T-cell (primary cell): ENCODE data around the gene ALKBH3. TPM values are rescaled to one million over a fixed set of nuclear protein-coding genes. Genes with fewer than 3 reads are reported as not detected.
A peak's percentile ranks its signal among the peaks of the same experiment; 100 is the strongest.

Experiments used
- ATAC-seq, 4 experiments: fragments of 200-7000 bp in 3 of 4; fragments of 150-1000 bp in 1 of 4; cut with Tn5 transposase; replicated peaks in 1 of 4; 1 replicate in 3 of 4; 2 replicates in 1 of 4; pipeline ENCODE4 v1.10.0; 2021; ENCODE audit warnings: moderate library complexity in 3 of 4, mild to moderate bottlenecking in 2 of 4, moderate number of reproducible peaks in 1 of 4
- CTCF ChIA-PET, 2 donors: fragments of 300-600 bp; sonication (Branson Sonifier 250); formaldehyde crosslinking; loops; one replicate each; lab custom pipeline; 2022; ENCODE audit warnings: antibody characterized with exemption in 2 of 2; lab: Charles Lee
- POLR2A ChIA-PET, 2 donors: fragments of 300-600 bp; sonication (Branson Sonifier 250); formaldehyde crosslinking; loops; one replicate each; lab custom pipeline; 2022; ENCODE audit warnings: antibody characterized with exemption in 2 of 2; lab: Charles Lee
- DNase-seq, 35 experiments: peaks; one replicate each; pipeline versions ENCODE4 v3.0.0 to v3.0.0-alpha.2; 2013 to 2023
- H3K27ac ChIP-seq: one replicate; pipeline ENCODE4 v1.5.1; 2013; ENCODE audit warnings: low read length
- H3K27me3 ChIP-seq, 2 experiments: replicated peaks in 1 of 2; 1 replicate in 1 of 2; 2 replicates in 1 of 2; pipeline versions ENCODE4 v1.6.1 to v1.7.0; 2013; ENCODE audit warnings: low read length in 1 of 2, mixed read lengths in 1 of 2; ENCODE audit not compliant: control insufficient read depth in 2 of 2, insufficient read depth in 2 of 2; ENCODE audit errors: extremely low read depth in 1 of 2
- H3K36me3 ChIP-seq, 2 donors: 1 replicate in 1 of 2; 2 replicates in 1 of 2; pipeline versions ENCODE4 v1.6.1 to v1.7.0; 2013; ENCODE audit warnings: low read length in 1 of 2; ENCODE audit not compliant: control insufficient read depth in 2 of 2, insufficient read depth in 1 of 2; ENCODE audit errors: extremely low read depth in 1 of 2
- H3K4me1 ChIP-seq, 2 experiments: 1 replicate in 1 of 2; 2 replicates in 1 of 2; pipeline versions ENCODE4 v1.6.1 to v1.7.0; 2013; ENCODE audit warnings: low read length in 2 of 2, mixed read lengths in 1 of 2; ENCODE audit not compliant: insufficient read depth in 2 of 2, control insufficient read depth in 1 of 2; ENCODE audit errors: extremely low read depth in 1 of 2
- H3K4me3 ChIP-seq, 2 donors: 1 replicate in 1 of 2; 2 replicates in 1 of 2; pipeline versions ENCODE4 v1.5.1 to v1.7.0; 2013; ENCODE audit warnings: mild to moderate bottlenecking in 2 of 2, low read length in 1 of 2, moderate library complexity in 1 of 2; ENCODE audit not compliant: control insufficient read depth in 1 of 2; ENCODE audit errors: extremely low read depth in 1 of 2
- H3K9me3 ChIP-seq: 2 replicates; pipeline ENCODE4 v1.7.0; 2013
- H3K27ac Mint-ChIP-seq, 2 donors: one replicate each; pipeline ENCODE4 v1.8.0; 2020 to 2021; ENCODE audit warnings: mild to moderate bottlenecking in 2 of 2, mixed read lengths in 2 of 2
- H3K27me3 Mint-ChIP-seq, 2 donors: one replicate each; pipeline ENCODE4 v1.8.0; 2021 to 2022; ENCODE audit warnings: mixed read lengths in 2 of 2
- H3K36me3 Mint-ChIP-seq: one replicate; pipeline ENCODE4 v1.8.0; 2021; ENCODE audit warnings: mixed read lengths
- H3K4me1 Mint-ChIP-seq, 3 donors: one replicate each; pipeline ENCODE4 v1.8.0; 2020 to 2022; ENCODE audit warnings: mixed read lengths in 3 of 3, mild to moderate bottlenecking in 1 of 3
- H3K4me3 Mint-ChIP-seq, 3 donors: one replicate each; pipeline ENCODE4 v1.8.0; 2020 to 2022; ENCODE audit warnings: mild to moderate bottlenecking in 3 of 3, mixed read lengths in 3 of 3, moderate library complexity in 3 of 3
- H3K9me3 Mint-ChIP-seq, 3 donors: one replicate each; pipeline ENCODE4 v1.8.0; 2020 to 2022; ENCODE audit warnings: mixed read lengths in 3 of 3
- WGBS: methylation state at CpG from one replicate; pipeline ENCODE4 v1.1.5; 2013; ENCODE audit warnings: missing lambda C conversion rate; ENCODE audit not compliant: insufficient coverage; 5-methylcytosine and 5-hydroxymethylcytosine counted together
- total RNA-seq, 35 experiments: library from RNA in 6 of 35; stranded (reverse) in 6 of 35; fragments of 120-200 nt in 1 of 35; gene quantifications; one replicate each; pipeline versions ENCODE4 v1.2.1 to v1.2.4 and lab custom pipeline; 2013 to 2026

Gene ALKBH3
- total RNA-seq (10 to 100 TPM; 21.6 to 36.9 (median 34.1) TPM), total RNA-seq (lab: John Stamatoyannopoulos, UW) (11.7 to 44.1 (median 24.0) reads per million in 29 experiments)
- total RNA-seq (2013), result 42.0 TPM

DNA sequence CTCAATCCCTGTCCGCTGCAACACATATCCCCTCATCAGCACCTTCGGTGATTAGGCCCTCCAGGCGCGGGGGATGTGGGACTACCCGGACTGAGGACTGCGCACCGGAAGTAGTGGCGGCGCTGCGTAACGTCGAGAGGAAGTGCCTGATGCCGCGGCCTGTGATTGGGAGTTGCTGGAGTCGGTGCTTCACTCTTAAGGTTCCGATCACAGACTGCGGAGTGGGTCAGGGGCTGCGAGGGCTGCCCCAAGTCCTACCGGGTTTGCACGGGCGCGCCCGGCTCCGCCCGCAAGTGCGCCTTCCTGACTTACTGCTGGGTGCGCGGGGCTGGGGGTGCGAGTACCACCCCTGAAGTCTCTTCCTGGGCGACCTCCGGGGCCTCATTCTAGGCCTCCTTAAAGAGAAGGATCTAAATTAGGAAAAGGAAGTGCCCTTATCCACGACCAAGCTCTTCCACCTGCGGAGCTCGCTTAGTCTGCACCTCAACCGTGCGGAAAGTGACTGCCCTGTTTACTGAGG is at the start of gene ALKBH3:
Gene ALKBH3, plus strand, starts transcription at position 192 of the 520 bp plus-strand sequence. CDS start 1,822 bp downstream, outside the sequence.
- Histone ChIP-seq H3K9me3 (no peaks in the 10 kb centered on the region), H3K36me3 (peaks cover 0 to 31% of the 10 kb centered on the region in 2 donors), H3K4me1 (peaks cover 10 to 16% of the 10 kb centered on the region in 2 experiments), H3K27me3 (peaks cover 3 to 12% of the 10 kb centered on the region in 2 experiments), H3K27ac (peak within 1 kb of the TSS; percentile 59), H3K4me3 (peak within 1 kb of the TSS; percentile 84 to 98)
- ATAC-seq, result peak; percentile 98 to 99 (median 98)
- H3K4me1 Mint-ChIP-seq, result peaks cover 20 to 38% (median 37%) of the 10 kb centered on the region in 3 donors
- peak within 1 kb of the TSS; percentile 93 to 99 (median 97) for H3K4me3 Mint-ChIP-seq
- peaks cover 33% of the 10 kb centered on the region for H3K36me3 Mint-ChIP-seq
- WGBS, result 0% methylated on average over 35 of the region's 36 CpGs
- peak within 1 kb of the TSS; percentile 89 to 96 for H3K27ac Mint-ChIP-seq
- peak; percentile 81 to 95 (median 88) for DNase-seq
- ChIA-PET POLR2A (interaction anchor here in 1 of 2 donors (1.1 kb wide), 1 partner anchor 9 kb away, joined by 3 read pairs; no protein-coding TSS in a partner anchor), CTCF (interaction anchor here (0.7 to 1.2 kb wide), 3 partner anchors 10 to 20 kb away, joined by 3 to 4 read pairs (median 3); no protein-coding TSS in a partner anchor)
- no peaks in the 10 kb centered on the region for H3K9me3 Mint-ChIP-seq
- peaks cover 15 to 24% of the 10 kb centered on the region in 2 donors for H3K27me3 Mint-ChIP-seq

DNA sequence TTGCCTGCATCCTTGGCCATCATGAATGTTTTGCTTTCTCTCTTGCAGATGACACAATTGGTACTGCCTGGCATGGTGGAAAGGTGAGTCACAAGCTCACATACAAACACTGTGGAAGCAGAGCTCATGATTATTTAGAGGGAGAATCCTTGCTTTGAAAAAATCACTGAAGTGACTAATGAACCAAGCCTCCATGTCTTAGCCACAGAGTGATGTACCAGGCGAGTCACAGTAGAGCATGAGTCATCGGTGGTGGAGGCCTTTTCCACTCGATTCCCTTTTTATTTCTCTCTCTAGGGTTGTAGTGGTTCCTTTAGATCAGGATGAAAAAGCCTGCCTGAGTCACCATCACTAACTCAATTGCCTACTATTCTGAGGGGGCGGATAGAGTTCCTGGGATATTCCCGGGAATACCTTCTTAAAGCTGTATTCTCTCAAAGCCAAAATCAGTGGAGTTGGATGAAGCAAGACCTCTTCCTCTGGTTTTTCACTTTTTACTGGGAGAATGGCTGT is 49.6 kb upstream of the ALKBH3 start:
- ChIA-PET CTCF (no interaction called here), POLR2A (no interaction called here)
- no CpG with 5 or more reads among the region's 5 CpGs for WGBS
- ATAC-seq (peak in 3 of 4 experiments; percentile 45 to 69 (median 67)), DNase-seq (no peak)
- H3K4me3 Mint-ChIP-seq, result no peak overlapping the region
- Histone ChIP-seq H3K4me1 (no peaks in the 10 kb centered on the region), H3K4me3 (no peak overlapping the region), H3K36me3 (no peaks in the 10 kb centered on the region), H3K9me3 (no peaks in the 10 kb centered on the region), H3K27me3 (no peaks in the 10 kb centered on the region), H3K27ac (no peak overlapping the region)
- no peaks in the 10 kb centered on the region for H3K9me3 Mint-ChIP-seq
- H3K36me3 Mint-ChIP-seq, result peaks cover 19% of the 10 kb centered on the region
- peaks cover 0 to 14% (median 6%) of the 10 kb centered on the region in 3 donors for H3K4me1 Mint-ChIP-seq
- H3K27ac Mint-ChIP-seq, result no peak overlapping the region
- H3K27me3 Mint-ChIP-seq, result no peaks in the 10 kb centered on the region

DNA sequence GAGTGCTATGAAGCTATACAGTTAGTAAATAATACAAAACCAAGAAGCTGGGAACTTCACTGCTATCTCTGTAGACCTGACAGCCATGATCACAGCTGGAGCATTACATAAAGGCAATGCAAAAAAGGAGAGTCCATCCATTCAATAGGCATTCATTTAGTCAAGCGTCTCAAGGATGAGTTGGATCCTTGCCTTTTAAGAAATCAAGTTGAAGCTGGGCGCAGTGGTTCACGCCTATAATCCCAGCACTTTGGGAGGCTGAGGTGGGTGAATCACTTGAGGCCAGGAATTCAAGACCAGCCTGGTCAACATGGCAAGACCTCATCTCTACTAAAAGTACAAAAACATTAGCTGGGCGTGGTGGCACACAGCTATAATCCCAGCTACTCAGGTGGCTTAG is 48.1 kb upstream of the ALKBH3 start:
- POLR2A ChIA-PET, result no interaction called here
- H3K27me3 ChIP-seq, result no peaks in the 10 kb centered on the region
- Mint-ChIP-seq H3K4me1 (peaks cover 0 to 14% (median 6%) of the 10 kb centered on the region in 3 donors), H3K36me3 (peaks cover 19% of the 10 kb centered on the region), H3K27ac (no peak overlapping the region), H3K27me3 (no peaks in the 10 kb centered on the region), H3K4me3 (no peak overlapping the region), H3K9me3 (no peaks in the 10 kb centered on the region)
- no peak for ATAC-seq
- no peak overlapping the region for H3K4me3 ChIP-seq
- CTCF ChIA-PET, result no interaction called here
- H3K4me1 ChIP-seq, result no peaks in the 10 kb centered on the region
- no peak for DNase-seq
- 100% methylated on average over 2 of the region's 4 CpGs for WGBS
- no peak overlapping the region for H3K27ac ChIP-seq
- H3K36me3 ChIP-seq, result no peaks in the 10 kb centered on the region
- H3K9me3 ChIP-seq, result no peaks in the 10 kb centered on the region

DNA sequence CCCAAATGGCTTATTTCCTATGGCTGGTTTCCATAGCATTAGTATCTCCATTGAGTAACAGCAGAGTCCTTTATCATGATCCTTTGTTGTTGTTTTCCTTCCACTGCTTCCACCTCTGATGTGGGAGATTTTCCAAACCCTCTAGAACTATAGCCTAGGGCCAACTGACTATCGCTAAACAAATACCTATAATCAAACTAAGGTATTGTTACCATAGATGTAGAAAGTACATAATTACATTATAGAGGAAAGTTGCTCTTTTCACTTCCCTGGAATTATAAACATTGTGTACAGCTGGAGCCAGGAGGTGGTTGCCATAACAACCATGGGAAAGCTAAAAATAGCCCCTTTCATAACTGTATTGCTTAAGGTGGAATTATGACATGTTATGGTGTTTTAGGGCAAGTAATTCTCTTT is 47.0 kb upstream of the ALKBH3 start:
- POLR2A ChIA-PET, result interaction anchor here in 1 of 2 donors (0.7 kb wide), 1 partner anchor 209 kb away, joined by 5 read pairs; no protein-coding TSS in a partner anchor
- CTCF ChIA-PET, result no interaction called here

DNA sequence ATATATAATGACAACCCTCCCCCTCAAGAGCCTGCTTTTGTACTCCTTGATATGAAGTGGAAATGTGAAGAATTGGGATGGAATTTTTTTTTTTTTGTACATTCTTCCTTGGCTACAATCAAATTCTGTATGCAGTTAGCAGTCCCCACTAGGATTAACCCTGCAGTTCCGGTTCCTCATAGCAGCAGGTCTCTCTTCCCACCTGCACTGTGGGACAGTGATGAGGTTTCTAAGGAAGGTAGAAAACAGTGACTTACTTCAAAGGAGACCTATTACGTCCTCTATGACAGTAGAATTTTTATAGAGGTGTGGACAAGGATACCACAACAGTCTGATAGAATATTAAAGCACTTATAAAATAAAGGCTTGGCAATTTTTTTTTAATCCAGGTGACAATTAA is 46.3 kb upstream of the ALKBH3 start:
- H3K36me3 ChIP-seq, result peaks cover 0 to 2% of the 10 kb centered on the region in 2 donors
- H3K27ac Mint-ChIP-seq, result no peak overlapping the region
- no peak overlapping the region for H3K4me3 ChIP-seq
- DNase-seq (no peak), ATAC-seq (no peak)
- no peaks in the 10 kb centered on the region for H3K9me3 Mint-ChIP-seq
- ChIA-PET POLR2A (interaction anchor here in 1 of 2 donors (0.7 kb wide), 1 partner anchor 209 kb away, joined by 5 read pairs; no protein-coding TSS in a partner anchor), CTCF (no interaction called here)
- peaks cover 0 to 14% (median 6%) of the 10 kb centered on the region in 3 donors for H3K4me1 Mint-ChIP-seq
- no peak overlapping the region for H3K4me3 Mint-ChIP-seq
- peaks cover 29% of the 10 kb centered on the region for H3K36me3 Mint-ChIP-seq
- no peaks in the 10 kb centered on the region for H3K27me3 ChIP-seq
- WGBS, result no CpG with 5 or more reads among the region's 2 CpGs
- no peaks in the 10 kb centered on the region for H3K9me3 ChIP-seq
- no peak overlapping the region for H3K27ac ChIP-seq
- H3K4me1 ChIP-seq, result no peaks in the 10 kb centered on the region
- no peaks in the 10 kb centered on the region for H3K27me3 Mint-ChIP-seq

More for the DNA sequence above, 47.0 kb upstream of the ALKBH3 start:
- H3K27ac ChIP-seq, result no peak overlapping the region
- Mint-ChIP-seq H3K27me3 (no peaks in the 10 kb centered on the region), H3K4me3 (no peak overlapping the region), H3K27ac (no peak overlapping the region), H3K36me3 (peaks cover 23% of the 10 kb centered on the region), H3K9me3 (no peaks in the 10 kb centered on the region), H3K4me1 (peaks cover 0 to 14% (median 6%) of the 10 kb centered on the region in 3 donors)
- H3K36me3 ChIP-seq, result no peaks in the 10 kb centered on the region
- WGBS, result no CpG with 5 or more reads among the region's 1 CpG
- no peaks in the 10 kb centered on the region for H3K9me3 ChIP-seq
- no peak for ATAC-seq
- no peaks in the 10 kb centered on the region for H3K4me1 ChIP-seq
- no peak for DNase-seq
- H3K4me3 ChIP-seq, result no peak overlapping the region
- H3K27me3 ChIP-seq, result no peaks in the 10 kb centered on the region

DNA sequence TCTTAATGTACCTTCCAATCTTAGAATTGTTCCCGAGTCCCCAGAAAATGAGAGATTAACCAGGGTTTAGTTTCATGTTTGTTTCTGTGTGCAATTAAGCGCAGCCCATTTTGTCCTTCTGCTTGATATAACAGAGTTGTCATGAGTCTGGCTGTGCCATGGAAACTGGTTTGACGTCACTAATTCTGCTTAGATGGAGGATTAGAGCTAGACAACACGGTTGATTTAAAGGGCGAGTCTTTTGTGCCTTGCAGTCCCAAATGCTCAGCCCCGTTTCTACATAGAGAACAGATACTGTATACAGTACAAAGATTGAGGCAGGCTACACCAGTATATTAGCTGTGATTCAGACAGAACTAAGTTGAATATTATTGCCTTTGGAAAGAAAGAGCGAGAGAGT is 45.5 kb upstream of the ALKBH3 start:
- no peak overlapping the region for H3K27ac ChIP-seq
- H3K27me3 ChIP-seq, result no peaks in the 10 kb centered on the region
- no peaks in the 10 kb centered on the region for H3K27me3 Mint-ChIP-seq
- H3K9me3 ChIP-seq, result no peaks in the 10 kb centered on the region
- no peak for DNase-seq
- no peaks in the 10 kb centered on the region for H3K4me1 ChIP-seq
- H3K36me3 ChIP-seq, result peaks cover 0 to 4% of the 10 kb centered on the region in 2 donors
- no peaks in the 10 kb centered on the region for H3K9me3 Mint-ChIP-seq
- peaks cover 0 to 14% (median 6%) of the 10 kb centered on the region in 3 donors for H3K4me1 Mint-ChIP-seq
- H3K4me3 ChIP-seq, result no peak overlapping the region
- ChIA-PET POLR2A (no interaction called here), CTCF (interaction anchor here in 1 of 2 donors (1.0 kb wide), 1 partner anchor 17 kb away, joined by 3 read pairs; no protein-coding TSS in a partner anchor)
- 100% methylated on average over 3 of the region's 7 CpGs for WGBS
- ATAC-seq, result no peak
- H3K27ac Mint-ChIP-seq, result no peak overlapping the region
- H3K4me3 Mint-ChIP-seq, result no peak overlapping the region
- peaks cover 35% of the 10 kb centered on the region for H3K36me3 Mint-ChIP-seq
